ENCODE measurements around the gene ASAP3.

DNA sequence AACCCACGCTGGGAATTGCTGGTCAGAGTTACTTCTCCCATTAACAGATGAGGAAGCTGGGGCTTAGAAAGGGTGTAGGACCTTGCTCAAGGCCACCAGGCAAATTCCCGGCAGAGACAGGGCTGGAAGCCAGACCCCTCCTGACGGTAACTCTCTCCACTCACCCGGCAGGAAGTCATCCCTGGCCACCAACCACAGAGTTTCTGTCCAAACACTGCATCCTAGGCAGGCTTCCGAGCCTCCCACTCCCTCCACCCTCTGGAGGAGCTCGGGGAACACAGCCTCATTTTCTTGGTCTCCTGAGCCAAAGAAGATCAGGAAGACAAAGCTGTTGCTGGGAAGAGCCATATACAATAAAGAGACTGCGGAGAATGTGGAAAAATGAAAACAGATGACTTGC lies 89.3 kb downstream of the ASAP3 start:
- no peak for TF ChIP-seq EZH2 (optimal IDR thresholded peaks at IDR 0.05; ENCODE audit: low read depth, low read length)
- TF ChIP-seq, protein P1, sequence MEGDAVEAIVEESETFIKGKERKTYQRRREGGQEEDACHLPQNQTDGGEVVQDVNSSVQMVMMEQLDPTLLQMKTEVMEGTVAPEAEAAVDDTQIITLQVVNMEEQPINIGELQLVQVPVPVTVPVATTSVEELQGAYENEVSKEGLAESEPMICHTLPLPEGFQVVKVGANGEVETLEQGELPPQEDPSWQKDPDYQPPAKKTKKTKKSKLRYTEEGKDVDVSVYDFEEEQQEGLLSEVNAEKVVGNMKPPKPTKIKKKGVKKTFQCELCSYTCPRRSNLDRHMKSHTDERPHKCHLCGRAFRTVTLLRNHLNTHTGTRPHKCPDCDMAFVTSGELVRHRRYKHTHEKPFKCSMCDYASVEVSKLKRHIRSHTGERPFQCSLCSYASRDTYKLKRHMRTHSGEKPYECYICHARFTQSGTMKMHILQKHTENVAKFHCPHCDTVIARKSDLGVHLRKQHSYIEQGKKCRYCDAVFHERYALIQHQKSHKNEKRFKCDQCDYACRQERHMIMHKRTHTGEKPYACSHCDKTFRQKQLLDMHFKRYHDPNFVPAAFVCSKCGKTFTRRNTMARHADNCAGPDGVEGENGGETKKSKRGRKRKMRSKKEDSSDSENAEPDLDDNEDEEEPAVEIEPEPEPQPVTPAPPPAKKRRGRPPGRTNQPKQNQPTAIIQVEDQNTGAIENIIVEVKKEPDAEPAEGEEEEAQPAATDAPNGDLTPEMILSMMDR (IDR thresholded peaks at IDR 0.05; ENCODE audit: low read length) = no peak
- no peak for TF ChIP-seq EZH2phosphoT487 (IDR thresholded peaks at IDR 0.05; ENCODE audit: low read length)

Measured in MM.1S (cell line).